ENCODE results near the gene SERPINB7. TPM values are rescaled to one million over a fixed set of nuclear protein-coding genes. Genes with fewer than 3 reads are reported as not detected.
A peak's percentile ranks its signal among the peaks of the same experiment; 100 is the strongest.

SERPINB7 gene
- total and polyA plus RNA-seq, 5 donors from 2014 or later: not detected

GRCh38 chr18:63773551-63773950 is 1.7 kb upstream of the SERPINB7 start:
- H3K9me3 ChIP-seq (ENCODE audit: control insufficient read depth in 2 of 2, low read length in 2 of 2): no peaks in the 10 kb centered on the region
- no peak overlapping the region for H3K27ac Mint-ChIP-seq
- no peaks in the 10 kb centered on the region for H3K36me3 Mint-ChIP-seq
- peaks cover 0 to 8% (median 1%) of the 10 kb centered on the region in 7 donors for H3K9me3 Mint-ChIP-seq
- H3K4me3 ChIP-seq (ENCODE audit: low read depth, low read length): no peak overlapping the region
- H3K4me1 Mint-ChIP-seq: no peaks in the 10 kb centered on the region
- no peak for ATAC-seq (ENCODE audit: low read depth in 2 of 2)
- no peak overlapping the region for H3K4me3 Mint-ChIP-seq
- H3K27ac ChIP-seq (ENCODE audit: insufficient read depth, low read length, poor library complexity, severe bottlenecking): no peak overlapping the region
- H3K4me1 ChIP-seq (ENCODE audit: control insufficient read depth, insufficient read depth, low read length, poor library complexity, severe bottlenecking): no peaks in the 10 kb centered on the region
- no peaks in the 10 kb centered on the region for H3K36me3 ChIP-seq (ENCODE audit: control insufficient read depth, insufficient read depth, low read length)
- H3K27me3 ChIP-seq (ENCODE audit: control insufficient read depth, insufficient read depth, low read length): no peaks in the 10 kb centered on the region
- DNase-seq: no peak
- peaks cover 5% of the 10 kb centered on the region for H3K27me3 Mint-ChIP-seq

- H3K9me3 ChIP-seq (ENCODE audit: control insufficient read depth in 2 of 2, low read length in 2 of 2): no peaks in the 10 kb centered on the region
- H3K27me3 ChIP-seq (ENCODE audit: control insufficient read depth, insufficient read depth, low read length): no peaks in the 10 kb centered on the region
- peaks cover 0 to 8% (median 1%) of the 10 kb centered on the region in 7 donors for H3K9me3 Mint-ChIP-seq
- no peaks in the 10 kb centered on the region for H3K4me1 Mint-ChIP-seq
- DNase-seq: no peak
- no peaks in the 10 kb centered on the region for H3K36me3 ChIP-seq (ENCODE audit: control insufficient read depth, insufficient read depth, low read length)
- no peak overlapping the region for H3K27ac Mint-ChIP-seq
- H3K4me3 ChIP-seq (ENCODE audit: low read depth, low read length): no peak overlapping the region
- no peak overlapping the region for H3K4me3 Mint-ChIP-seq
- H3K27me3 Mint-ChIP-seq: peaks cover 3% of the 10 kb centered on the region
- ATAC-seq (ENCODE audit: low read depth in 2 of 2): no peak
- H3K36me3 Mint-ChIP-seq: no peaks in the 10 kb centered on the region
- no peak overlapping the region for H3K27ac ChIP-seq (ENCODE audit: insufficient read depth, low read length, poor library complexity, severe bottlenecking)
- no peaks in the 10 kb centered on the region for H3K4me1 ChIP-seq (ENCODE audit: control insufficient read depth, insufficient read depth, low read length, poor library complexity, severe bottlenecking)
Measured at GRCh38 chr18:63774511-63774910, 707 bp upstream of the SERPINB7 start.

GRCh38 chr18:63779386-63779785 is 4.2 kb downstream of the SERPINB7 start:
- DNase-seq: no peak
- H3K27ac ChIP-seq (ENCODE audit: insufficient read depth, low read length, poor library complexity, severe bottlenecking): no peak overlapping the region
- no peak overlapping the region for H3K4me3 Mint-ChIP-seq

GRCh38 chr18:63783394-63783793 is 8.2 kb downstream of the SERPINB7 start:
- H3K4me1 ChIP-seq (ENCODE audit: control insufficient read depth, insufficient read depth, low read length, poor library complexity, severe bottlenecking): no peaks in the 10 kb centered on the region
- H3K27ac ChIP-seq (ENCODE audit: insufficient read depth, low read length, poor library complexity, severe bottlenecking): no peak overlapping the region
- Mint-ChIP-seq H3K27me3 (peaks cover 4% of the 10 kb centered on the region), H3K9me3 (no peaks in the 10 kb centered on the region), H3K36me3 (no peaks in the 10 kb centered on the region), H3K4me1 (no peaks in the 10 kb centered on the region), H3K4me3 (no peak overlapping the region), H3K27ac (no peak overlapping the region)
- no peak overlapping the region for H3K4me3 ChIP-seq (ENCODE audit: low read depth, low read length)
- H3K36me3 ChIP-seq (ENCODE audit: control insufficient read depth, insufficient read depth, low read length): no peaks in the 10 kb centered on the region
- no peaks in the 10 kb centered on the region for H3K9me3 ChIP-seq (ENCODE audit: control insufficient read depth in 2 of 2, low read length in 2 of 2)
- DNase-seq (no peak), ATAC-seq (ENCODE audit: low read depth in 2 of 2) (no peak)
- no peaks in the 10 kb centered on the region for H3K27me3 ChIP-seq (ENCODE audit: control insufficient read depth, insufficient read depth, low read length)

More at GRCh38 chr18:63779386-63779785, 4.2 kb downstream of the SERPINB7 start:
- no peaks in the 10 kb centered on the region for H3K9me3 ChIP-seq (ENCODE audit: control insufficient read depth in 2 of 2, low read length in 2 of 2)
- ATAC-seq (ENCODE audit: low read depth in 2 of 2): no peak
- Mint-ChIP-seq H3K9me3 (peaks cover 0 to 1% (median 0%) of the 10 kb centered on the region in 7 donors), H3K4me1 (no peaks in the 10 kb centered on the region), H3K27ac (no peak overlapping the region), H3K36me3 (no peaks in the 10 kb centered on the region), H3K27me3 (no peaks in the 10 kb centered on the region)
- H3K4me3 ChIP-seq (ENCODE audit: low read depth, low read length): no peak overlapping the region
- H3K4me1 ChIP-seq (ENCODE audit: control insufficient read depth, insufficient read depth, low read length, poor library complexity, severe bottlenecking): no peaks in the 10 kb centered on the region
- no peaks in the 10 kb centered on the region for H3K27me3 ChIP-seq (ENCODE audit: control insufficient read depth, insufficient read depth, low read length)
- H3K36me3 ChIP-seq (ENCODE audit: control insufficient read depth, insufficient read depth, low read length): no peaks in the 10 kb centered on the region

GRCh38 chr18:63784787-63785452 is 9.7 kb downstream of the SERPINB7 start:
- Histone ChIP-seq H3K4me3 (ENCODE audit: low read depth, low read length) (no peak overlapping the region), H3K9me3 (ENCODE audit: control insufficient read depth in 2 of 2, low read length in 2 of 2) (no peaks in the 10 kb centered on the region), H3K36me3 (ENCODE audit: control insufficient read depth, insufficient read depth, low read length) (no peaks in the 10 kb centered on the region), H3K4me1 (ENCODE audit: control insufficient read depth, insufficient read depth, low read length, poor library complexity, severe bottlenecking) (no peaks in the 10 kb centered on the region), H3K27me3 (ENCODE audit: control insufficient read depth, insufficient read depth, low read length) (no peaks in the 10 kb centered on the region), H3K27ac (ENCODE audit: insufficient read depth, low read length, poor library complexity, severe bottlenecking) (no peak overlapping the region)
- peaks cover 4% of the 10 kb centered on the region for H3K27me3 Mint-ChIP-seq
- ATAC-seq (ENCODE audit: low read depth in 2 of 2) (no peak), DNase-seq (no peak)
- no peaks in the 10 kb centered on the region for H3K9me3 Mint-ChIP-seq
- H3K4me3 Mint-ChIP-seq: no peak overlapping the region
- no peaks in the 10 kb centered on the region for H3K36me3 Mint-ChIP-seq
- H3K27ac Mint-ChIP-seq: no peak overlapping the region
- H3K4me1 Mint-ChIP-seq: no peaks in the 10 kb centered on the region

GRCh38 chr18:63787673-63788072 is 12.5 kb downstream of the SERPINB7 start:
- no peaks in the 10 kb centered on the region for H3K36me3 ChIP-seq (ENCODE audit: control insufficient read depth, insufficient read depth, low read length)

GRCh38 chr18:63788447-63789096 is 13.4 kb downstream of the SERPINB7 start:
- H3K4me3 Mint-ChIP-seq: no peak overlapping the region
- no peaks in the 10 kb centered on the region for H3K36me3 Mint-ChIP-seq
- no peaks in the 10 kb centered on the region for H3K9me3 Mint-ChIP-seq
- no peaks in the 10 kb centered on the region for H3K4me1 Mint-ChIP-seq
- no peaks in the 10 kb centered on the region for H3K4me1 ChIP-seq (ENCODE audit: control insufficient read depth, insufficient read depth, low read length, poor library complexity, severe bottlenecking)
- no peak overlapping the region for H3K27ac Mint-ChIP-seq
- H3K27me3 Mint-ChIP-seq: peaks cover 4% of the 10 kb centered on the region
- ATAC-seq (ENCODE audit: low read depth in 2 of 2) (peak; percentile 81 to 82), DNase-seq (peak in 1 of 3 donors; percentile 58)
- H3K4me3 ChIP-seq (ENCODE audit: low read depth, low read length): no peak overlapping the region
- no peaks in the 10 kb centered on the region for H3K9me3 ChIP-seq (ENCODE audit: control insufficient read depth in 2 of 2, low read length in 2 of 2)
- no peak overlapping the region for H3K27ac ChIP-seq (ENCODE audit: insufficient read depth, low read length, poor library complexity, severe bottlenecking)
- no peaks in the 10 kb centered on the region for H3K36me3 ChIP-seq (ENCODE audit: control insufficient read depth, insufficient read depth, low read length)
- H3K27me3 ChIP-seq (ENCODE audit: control insufficient read depth, insufficient read depth, low read length): no peaks in the 10 kb centered on the region

More at GRCh38 chr18:63787673-63788072, 12.5 kb downstream of the SERPINB7 start:
- H3K9me3 Mint-ChIP-seq: no peaks in the 10 kb centered on the region
- no peak overlapping the region for H3K4me3 Mint-ChIP-seq
- no peak overlapping the region for H3K27ac Mint-ChIP-seq
- H3K27me3 Mint-ChIP-seq: peaks cover 4% of the 10 kb centered on the region
- no peaks in the 10 kb centered on the region for H3K36me3 Mint-ChIP-seq
- H3K4me3 ChIP-seq (ENCODE audit: low read depth, low read length): no peak overlapping the region
- no peak for DNase-seq
- no peak overlapping the region for H3K27ac ChIP-seq (ENCODE audit: insufficient read depth, low read length, poor library complexity, severe bottlenecking)
- H3K9me3 ChIP-seq (ENCODE audit: control insufficient read depth in 2 of 2, low read length in 2 of 2): no peaks in the 10 kb centered on the region
- no peaks in the 10 kb centered on the region for H3K4me1 ChIP-seq (ENCODE audit: control insufficient read depth, insufficient read depth, low read length, poor library complexity, severe bottlenecking)
- no peaks in the 10 kb centered on the region for H3K4me1 Mint-ChIP-seq
- H3K27me3 ChIP-seq (ENCODE audit: control insufficient read depth, insufficient read depth, low read length): no peaks in the 10 kb centered on the region
- ATAC-seq (ENCODE audit: low read depth in 2 of 2): no peak

- Mint-ChIP-seq H3K9me3 (no peaks in the 10 kb centered on the region), H3K36me3 (no peaks in the 10 kb centered on the region), H3K27ac (no peak overlapping the region), H3K4me1 (no peaks in the 10 kb centered on the region), H3K27me3 (peaks cover 4% of the 10 kb centered on the region), H3K4me3 (no peak overlapping the region)
- H3K27me3 ChIP-seq (ENCODE audit: control insufficient read depth, insufficient read depth, low read length): no peaks in the 10 kb centered on the region
- H3K36me3 ChIP-seq (ENCODE audit: control insufficient read depth, insufficient read depth, low read length): no peaks in the 10 kb centered on the region
- no peak overlapping the region for H3K27ac ChIP-seq (ENCODE audit: insufficient read depth, low read length, poor library complexity, severe bottlenecking)
- H3K4me1 ChIP-seq (ENCODE audit: control insufficient read depth, insufficient read depth, low read length, poor library complexity, severe bottlenecking): no peaks in the 10 kb centered on the region
- ATAC-seq (ENCODE audit: low read depth in 2 of 2): no peak
- no peak for DNase-seq
- no peak overlapping the region for H3K4me3 ChIP-seq (ENCODE audit: low read depth, low read length)
- no peaks in the 10 kb centered on the region for H3K9me3 ChIP-seq (ENCODE audit: control insufficient read depth in 2 of 2, low read length in 2 of 2)
Measured at GRCh38 chr18:63789327-63789726, 14.1 kb downstream of the SERPINB7 start.
